Urothelium cell line (cell line): Measurements from ENCODE around the gene TTC8.
"Not testable (repeated sequence)": the region's sequence is repeated elsewhere in the genome, so short reads cannot be mapped to it uniquely, and the experiment has no call there.

Experiments used
- DNase-seq: peaks from one replicate; pipeline ENCODE4 v3.0.0; 2011; ENCODE audit warnings: low spot score, mixed read lengths
- FAIRE-seq: peaks from 2 replicates; lab custom pipeline; 2011; peaks lifted over from hg19 to GRCh38; lab: Jason Lieb, UNC

The TTC8 gene

GRCh38 chr14:88821888-88822287, 2.6 kb upstream of the TTC8 start:
- DNase-seq (no peak), FAIRE-seq (no peak)

GRCh38 chr14:88823968-88824313, 510 bp upstream of the TTC8 start:
- FAIRE-seq: no peak

GRCh38 chr14:88825078-88825458, 617 bp downstream of the TTC8 start:
- no peak for FAIRE-seq
- no peak for DNase-seq

More at GRCh38 chr14:88823968-88824313, 510 bp upstream of the TTC8 start:
- no peak for DNase-seq

- DNase-seq: no peak
- no peak for FAIRE-seq
Measured at GRCh38 chr14:88825503-88825902, 1.1 kb downstream of the TTC8 start.

- FAIRE-seq (no peak), DNase-seq (no peak)
Measured at GRCh38 chr14:88829188-88829587, 4.7 kb downstream of the TTC8 start.

GRCh38 chr14:88829685-88830302, 5.3 kb downstream of the TTC8 start:
- DNase-seq: no peak
- no peak for FAIRE-seq

- DNase-seq: peak; percentile 53
- no peak for FAIRE-seq
Measured at GRCh38 chr14:88831284-88831683, 6.8 kb downstream of the TTC8 start.

- FAIRE-seq: no peak
- DNase-seq: no peak
Measured at GRCh38 chr14:88834883-88835431, 10.5 kb downstream of the TTC8 start.

GRCh38 chr14:88835661-88836060, 11.2 kb downstream of the TTC8 start:
- FAIRE-seq: no peak
- DNase-seq: no peak

- FAIRE-seq (no peak), DNase-seq (no peak)
Measured at GRCh38 chr14:88837495-88837894, 13.0 kb downstream of the TTC8 start.

- DNase-seq (peak; percentile 13), FAIRE-seq (no peak)
Measured at GRCh38 chr14:88838015-88838414, 13.6 kb downstream of the TTC8 start.

GRCh38 chr14:88840926-88841325, 16.5 kb downstream of the TTC8 start:
- FAIRE-seq (no peak), DNase-seq (no peak)

GRCh38 chr14:88841741-88842140, 17.3 kb downstream of the TTC8 start:
- DNase-seq (no peak), FAIRE-seq (no peak)

- DNase-seq (no peak), FAIRE-seq (no peak)
Measured at GRCh38 chr14:88842414-88842813, 18.0 kb downstream of the TTC8 start.

- DNase-seq: no peak
- no peak for FAIRE-seq
Measured at GRCh38 chr14:88844980-88845491, 20.6 kb downstream of the TTC8 start.

GRCh38 chr14:88848571-88848970, 24.1 kb downstream of the TTC8 start:
- DNase-seq (no peak), FAIRE-seq (no peak)

- FAIRE-seq (no peak), DNase-seq (no peak)
Measured at GRCh38 chr14:88849716-88850115, 25.3 kb downstream of the TTC8 start.

- DNase-seq (no peak), FAIRE-seq (no peak)
Measured at GRCh38 chr14:88851587-88851986, 27.1 kb downstream of the TTC8 start.

GRCh38 chr14:88852632-88853031, 28.2 kb downstream of the TTC8 start:
- DNase-seq (no peak), FAIRE-seq (no peak)

- no peak for FAIRE-seq
Measured at GRCh38 chr14:88853129-88853528, 28.7 kb downstream of the TTC8 start.

GRCh38 chr14:88856786-88857366, 32.4 kb downstream of the TTC8 start:
- FAIRE-seq: no peak
- no peak for DNase-seq

More at GRCh38 chr14:88853129-88853528, 28.7 kb downstream of the TTC8 start:
- DNase-seq: no peak

- not testable (repeated sequence) for DNase-seq, FAIRE-seq
Measured at GRCh38 chr14:88857861-88858260, 33.4 kb downstream of the TTC8 start.
